A673 (cell line): Measurements from ENCODE around the gene P3R3URF. TPM values are rescaled to one million over a fixed set of nuclear protein-coding genes. Genes with fewer than 3 reads are reported as not detected.
A peak's percentile ranks its signal among the peaks of the same experiment; 100 is the strongest.

Experiments
- BruUV-seq: library from RNA; stranded (reverse); fragments of 400-500 nt; replicated peaks from 2 replicates; lab custom pipeline; 2021; lab: Mats Ljungman, UMichigan
- CTCF ChIA-PET: fragments of 300-600 bp; sonication (Branson Sonifier 250); formaldehyde crosslinking; loops from one replicate; lab custom pipeline; 2022; ENCODE audit warnings: antibody characterized with exemption; lab: Charles Lee
- POLR2A ChIA-PET: fragments of 300-600 bp; sonication (Branson Sonifier 250); formaldehyde crosslinking; loops from one replicate; lab custom pipeline; 2022; ENCODE audit warnings: antibody characterized with exemption; ENCODE audit not compliant: low non-redundant PET; lab: Charles Lee
- DNase-seq: peaks from one replicate; pipeline ENCODE4 v3.0.0-alpha.2; 2015; ENCODE audit warnings: low spot score
- H3K27ac ChIP-seq: fragments of 200-600 bp; sonication (generic); 2 replicates; pipeline ENCODE4 v1.5.1; 2016; ENCODE audit warnings: mixed run types, low read depth, mild to moderate bottlenecking, mixed read lengths, antibody characterized with exemption, low read length; ENCODE audit not compliant: poor library complexity, severe bottlenecking
- H3K27me3 ChIP-seq: fragments of 200-600 bp; sonication (generic); replicated peaks from 2 replicates; pipeline ENCODE4 v1.6.1; 2017; ENCODE audit warnings: mixed run types, low read depth, mild to moderate bottlenecking, mixed read lengths, antibody characterized with exemption, low read length; ENCODE audit not compliant: insufficient read depth, poor library complexity
- H3K36me3 ChIP-seq: fragments of 200-600 bp; sonication (generic); 2 replicates; pipeline ENCODE4 v1.6.1; 2016; ENCODE audit warnings: mixed run types, mild to moderate bottlenecking, mixed read lengths, antibody characterized with exemption, low read length; ENCODE audit not compliant: insufficient read depth, poor library complexity, severe bottlenecking
- H3K4me1 ChIP-seq: fragments of 200-600 bp; sonication (generic); 2 replicates; pipeline ENCODE4 v1.6.1; 2017; ENCODE audit warnings: mixed run types, mild to moderate bottlenecking, mixed read lengths, antibody characterized with exemption, low read length; ENCODE audit not compliant: insufficient read depth, poor library complexity, severe bottlenecking
- H3K4me3 ChIP-seq: fragments of 200-600 bp; sonication (generic); 2 replicates; pipeline ENCODE4 v1.5.1; 2016; ENCODE audit warnings: low read depth, mixed run types, mild to moderate bottlenecking, mixed read lengths, low read length; ENCODE audit not compliant: poor library complexity, severe bottlenecking
- H3K9me3 ChIP-seq: fragments of 200-600 bp; sonication (generic); 2 replicates; pipeline ENCODE4 v1.6.1; 2016; ENCODE audit warnings: mixed run types, low read depth, mild to moderate bottlenecking, mixed read lengths, antibody characterized with exemption, low read length; ENCODE audit not compliant: poor library complexity, severe bottlenecking
- CTCF ChIP-seq: fragments of 300-800, 200-600 bp; sonication (generic); conservative IDR thresholded peaks from 2 replicates; pipeline ENCODE4 v1.5.1; 2017; ENCODE audit warnings: low read depth, mild to moderate bottlenecking, antibody characterized with exemption, low read length, moderate library complexity, mixed read lengths
- EZH2 ChIP-seq: fragments of 200-600 bp; sonication (generic); IDR thresholded peaks from 2 replicates; pipeline ENCODE4 v1.6.1; 2017; ENCODE audit warnings: borderline replicate concordance, low read depth, mild to moderate bottlenecking, mixed read lengths, antibody characterized with exemption, low read length; ENCODE audit not compliant: poor library complexity, severe bottlenecking
- intact Hi-C: fragments of 100-400 bp; cut with micrococcal nuclease; formaldehyde crosslinking; loops from one replicate; pipeline ENCODE4 v1.10.0; 2022; ENCODE audit not compliant: unreplicated experiment
- total RNA-seq: library from RNA; stranded (reverse); gene quantifications from 2 replicates; pipeline ENCODE4 v1.2.3, GENCODE V29; 2021

P3R3URF gene
- total RNA-seq, 1 experiment from 2014 or later: not detected

- no peak for DNase-seq
- ChIA-PET POLR2A (no interaction called here), CTCF (no interaction called here)
- H3K9me3 ChIP-seq: no peaks in the 10 kb centered on the region
- peaks cover 8% of the 10 kb centered on the region for H3K4me1 ChIP-seq
- H3K27ac ChIP-seq: no peak overlapping the region
- peak overlapping the region; percentile 78 for H3K4me3 ChIP-seq
- BruUV-seq: no TSS peak
- intact Hi-C loops: no loop called here
- no peak for TF ChIP-seq CTCF
- peaks cover 19% of the 10 kb centered on the region for H3K36me3 ChIP-seq
- no peaks in the 10 kb centered on the region for H3K27me3 ChIP-seq
These were observed 20.3 kb upstream of the P3R3URF start for GRCh38 chr1:46196609-46197008.

GRCh38 chr1:46194641-46195193, 18.4 kb upstream of the P3R3URF start:
- no TSS peak for BruUV-seq
- CTCF ChIA-PET: no interaction called here
- TF ChIP-seq CTCF (no peak), EZH2 (no peak)
- peaks cover 19% of the 10 kb centered on the region for H3K36me3 ChIP-seq
- POLR2A ChIA-PET: no interaction called here
- intact Hi-C loops: no loop called here
- no peak overlapping the region for H3K4me3 ChIP-seq
- DNase-seq: no peak
- H3K9me3 ChIP-seq: no peaks in the 10 kb centered on the region
- H3K27ac ChIP-seq: no peak overlapping the region
- H3K4me1 ChIP-seq: peaks cover 8% of the 10 kb centered on the region
- H3K27me3 ChIP-seq: no peaks in the 10 kb centered on the region

GRCh38 chr1:46193984-46194570, 17.8 kb upstream of the P3R3URF start:
- H3K27me3 ChIP-seq: no peaks in the 10 kb centered on the region
- DNase-seq: no peak
- intact Hi-C loops: no loop called here
- H3K9me3 ChIP-seq: no peaks in the 10 kb centered on the region
- H3K4me3 ChIP-seq: no peak overlapping the region
- no TSS peak for BruUV-seq
- ChIA-PET POLR2A (no interaction called here), CTCF (no interaction called here)
- peaks cover 8% of the 10 kb centered on the region for H3K4me1 ChIP-seq
- no peak overlapping the region for H3K27ac ChIP-seq
- TF ChIP-seq EZH2: no peak
- TF ChIP-seq CTCF: no peak
- peaks cover 23% of the 10 kb centered on the region for H3K36me3 ChIP-seq
